K562 (cell line): ENCODE data around the gene FAR1. TPM values are rescaled to one million over a fixed set of nuclear protein-coding genes. Genes with fewer than 3 reads are reported as not detected.

Source experiments
- ATAC-seq: fragments of 200-7000 bp; cut with Tn5 transposase; 3 replicates; pipeline ENCODE4 v1.9.1; 2020; ENCODE audit warnings: moderate library complexity
- BruUV-seq: library from RNA; stranded (reverse); fragments of 400-500 nt; replicated peaks from 2 replicates; lab custom pipeline; 2021; lab: Mats Ljungman, UMichigan
- CTCF ChIA-PET: fragments of 300-600 bp; formaldehyde crosslinking; extraction: SDS; loops from one replicate; lab custom pipeline; 2021; ENCODE audit warnings: low intra/inter-chr PET ratio; lab: Yijun Ruan, JAX
- POLR2A ChIA-PET: fragments of 300-600, 350-650 bp; sonication (Branson Sonifier 250); formaldehyde crosslinking; extraction: SDS; loops from one replicate; lab custom pipeline; 2021; ENCODE audit warnings: antibody characterized with exemption, inconsistent platforms; lab: Yijun Ruan, JAX
- DNase-seq, 4 experiments: peaks; one replicate each; pipeline versions ENCODE4 v3.0.0 to v3.0.0-alpha.2; 2011 to 2018; ENCODE audit warnings: low spot score in 3 of 4, mixed read lengths in 3 of 4; ENCODE audit errors: extremely low read depth in 1 of 4
- FAIRE-seq: peaks from 2 replicates; lab custom pipeline; 2011; peaks lifted over from hg19 to GRCh38; lab: Jason Lieb, UNC
- H2AFZ ChIP-seq: 2 replicates; pipeline ENCODE4 v1.6.0; 2011; ENCODE audit warnings: low read depth, low read length, control low read depth, inconsistent platforms
- H3K27ac ChIP-seq: fragments of 200-600 bp; 3 replicates; pipeline ENCODE4 v1.8.0; 2011; ENCODE audit warnings: low read depth, mild to moderate bottlenecking, control low read depth, inconsistent platforms, low read length, moderate library complexity, mixed read lengths; ENCODE audit errors: extremely low read depth
- H3K27me3 ChIP-seq, 2 experiments: fragments of 300-600 bp in 1 of 2; 2 replicates in 1 of 2; 3 replicates in 1 of 2; pipeline versions ENCODE4 v1.6.0 to v1.8.0; 2011; ENCODE audit warnings: inconsistent platforms in 2 of 2, low read length in 2 of 2, mild to moderate bottlenecking in 1 of 2, mixed read lengths in 1 of 2, moderate library complexity in 1 of 2; ENCODE audit not compliant: control insufficient read depth in 2 of 2, insufficient read depth in 2 of 2
- H3K36me3 ChIP-seq: fragments of 300-600 bp; 3 replicates; pipeline ENCODE4 v1.8.0; 2011; ENCODE audit warnings: mild to moderate bottlenecking, low read length, inconsistent platforms; ENCODE audit not compliant: control insufficient read depth, insufficient read depth
- H3K4me1 ChIP-seq, 2 experiments: fragments of 200-600 bp in 1 of 2; replicated peaks in 1 of 2; 2 replicates in 1 of 2; 3 replicates in 1 of 2; pipeline versions ENCODE4 v1.5.1 to v1.8.0; 2011; ENCODE audit warnings: inconsistent platforms in 2 of 2, low read length in 2 of 2, mild to moderate bottlenecking in 1 of 2, mixed read lengths in 1 of 2, moderate library complexity in 1 of 2; ENCODE audit not compliant: control insufficient read depth in 2 of 2, insufficient read depth in 2 of 2
- H3K4me2 ChIP-seq: 2 replicates; pipeline ENCODE4 v1.6.1; 2011; ENCODE audit warnings: low read length, control low read depth, inconsistent platforms, mixed read lengths; ENCODE audit not compliant: insufficient read depth
- H3K4me3 ChIP-seq: fragments of 200-600 bp; sonication (generic), shearing (Covaris generic); 2 replicates; pipeline ENCODE4 v1.5.1; 2016; ENCODE audit warnings: control low read depth, inconsistent platforms
- H3K79me2 ChIP-seq: fragments of 200-600 bp; 3 replicates; pipeline ENCODE4 v1.8.0; 2011; ENCODE audit warnings: low read length, inconsistent platforms; ENCODE audit not compliant: control insufficient read depth, insufficient read depth
- H3K9ac ChIP-seq, 2 experiments: 2 replicates each; pipeline versions ENCODE4 v1.6.0 to v1.6.1; 2011; ENCODE audit warnings: low read depth in 2 of 2, low read length in 2 of 2, control low read depth in 1 of 2, inconsistent platforms in 1 of 2, mild to moderate bottlenecking in 1 of 2, mixed read lengths in 1 of 2; ENCODE audit not compliant: insufficient read depth in 1 of 2
- H3K9me1 ChIP-seq: one replicate; pipeline ENCODE4 v1.6.0; 2011; ENCODE audit warnings: inconsistent platforms, mild to moderate bottlenecking, low read length, moderate library complexity; ENCODE audit not compliant: control insufficient read depth, insufficient read depth
- H3K9me3 ChIP-seq: replicated peaks from 2 replicates; pipeline ENCODE4 v1.5.1; 2011; ENCODE audit warnings: low read depth, low read length, inconsistent platforms; ENCODE audit not compliant: control insufficient read depth, insufficient read depth
- H4K20me1 ChIP-seq: replicated peaks from 2 replicates; pipeline ENCODE4 v1.6.1; 2011; ENCODE audit warnings: low read length, inconsistent platforms, mixed read lengths; ENCODE audit not compliant: control insufficient read depth, insufficient read depth
- KDM5B ChIP-seq: fragments of 200-600 bp; sonication (generic); IDR thresholded peaks from 2 replicates; pipeline ENCODE4 v1.6.1; 2012; ENCODE audit warnings: low read depth, mild to moderate bottlenecking, moderate library complexity, low read length, control low read depth, inconsistent platforms; ENCODE audit not compliant: insufficient replicate concordance
- TGIF2 ChIP-seq: sonication (generic); formaldehyde crosslinking; IDR thresholded peaks from 2 replicates; pipeline ENCODE4 v1.8.1; 2022; ENCODE audit warnings: mild to moderate bottlenecking, missing genetic modification reagents, moderate library complexity
- XRCC4 ChIP-seq: IDR thresholded peaks from one replicate; pipeline ENCODE4 v1.6.1; 2011; ENCODE audit not compliant: insufficient read depth, insufficient read length; ENCODE audit errors: extremely low read depth
- ZFX ChIP-seq: sonication (generic); formaldehyde crosslinking; IDR thresholded peaks from 2 replicates; pipeline ENCODE4 v1.8.0; 2022; ENCODE audit warnings: mild to moderate bottlenecking, missing genetic modification reagents, moderate library complexity
- WGBS: fragments of 100-300 bp; shearing (Covaris generic); methylation state at CpG from one replicate; pipeline ENCODE4 v1.1.6; 2016; ENCODE audit warnings: low coverage, mixed read lengths; ENCODE audit not compliant: insufficient coverage; ENCODE audit errors: missing lambda C conversion rate; 5-methylcytosine and 5-hydroxymethylcytosine counted together
- in situ Hi-C: fragments of 300-500 bp; cut with MboI; formaldehyde crosslinking; loops from 4 replicates; pipeline ENCODE4 v1.15.0; 2018; ENCODE audit warnings: inconsistent platforms, mixed read lengths
- intact Hi-C: fragments of 100-400 bp; cut with micrococcal nuclease; formaldehyde crosslinking; loops from 2 replicates; pipeline ENCODE4 v1.14.2; 2022
- polyA plus RNA-seq, 8 experiments: library from polyadenylated mRNA; depleted of rRNA in 4 of 8; stranded (reverse) in 5 of 8; unstranded in 3 of 8; fragments of >200 nt; fragmentation: Nextera tagmentation in 2 of 8; fragmentation: Illumina TruSeq in 1 of 8; extraction: Ambion mirVana in 2 of 8; extraction: Trizol in 1 of 8; gene quantifications; 2 replicates each; pipeline versions ENCODE4 v1.2.1 to v1.2.3, GENCODE V29; 2011 to 2014; ENCODE audit warnings: inconsistent platforms in 1 of 8, missing spikeins in 1 of 8
- total RNA-seq, 7 experiments: library from RNA; depleted of rRNA in 6 of 7; stranded (reverse); fragments of >200 nt in 6 of 7; fragmentation: Illumina TruSeq in 2 of 7; extraction: Trizol in 2 of 7; gene quantifications; 2 replicates each; pipeline versions ENCODE4 v1.2.1 to v1.2.3, GENCODE V29; 2011 to 2021; ENCODE audit warnings: low replicate concordance in 1 of 7
- TF ChIP-seq, protein P1 (sequence below), 2 experiments: fragments of 250-450 bp in 1 of 2; fragments of 450-650 bp in 1 of 2; sonication (Bioruptor Pico) in 1 of 2; IDR thresholded peaks; 2 replicates each; pipeline versions ENCODE4 v1.6.1 to v1.8.0; 2016 to 2021; ENCODE audit warnings: mild to moderate bottlenecking in 2 of 2, moderate library complexity in 2 of 2, missing compliant biosample characterization in 1 of 2, missing genetic modification characterization in 1 of 2

Gene FAR1
- total and polyA plus RNA-seq, 9 of the 15 experiments (the other 6 are each of a cell fraction or from before 2014, with no cell fraction given), result 17.7 to 88.2 (median 52.6) TPM

DNA sequence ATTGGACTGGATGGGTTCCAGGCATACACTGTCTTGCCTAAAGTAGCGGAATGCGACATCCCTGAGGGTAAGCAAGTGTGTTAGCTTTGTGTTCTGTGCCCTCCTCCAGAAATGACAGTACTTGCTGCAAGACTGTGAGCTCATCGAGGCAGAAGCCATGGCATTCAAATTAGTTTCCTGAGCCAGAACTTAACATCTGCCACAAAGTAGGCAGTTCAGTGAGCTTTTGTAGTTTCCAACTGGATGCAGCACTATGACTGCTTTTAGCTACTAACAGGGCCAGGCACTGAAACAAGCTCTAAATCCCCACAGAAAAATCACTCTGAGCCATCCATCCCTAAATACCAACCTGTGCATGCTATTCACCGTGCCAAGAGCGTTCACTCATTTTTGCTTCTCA is 1.2 kb upstream of the FAR1 start:
- CTCF ChIA-PET, result no interaction called here
- in situ Hi-C loops, result no loop called here
- no peak overlapping the region for H3K4me2 ChIP-seq
- no TSS peak for BruUV-seq
- WGBS, result 96% methylated on average over 5 of the region's 5 CpGs
- ATAC-seq (no peak), FAIRE-seq (peak; percentile 32), DNase-seq (no peak)
- no peak overlapping the region for H3K4me3 ChIP-seq
- H3K9me3 ChIP-seq, result peaks cover 6% of the 10 kb centered on the region; the same call in 1 of the 2 replicates
- H3K79me2 ChIP-seq, result peaks cover 37% of the 10 kb centered on the region
- POLR2A ChIA-PET, result no interaction called here
- peaks cover 6% of the 10 kb centered on the region; the same call in 1 of the 2 replicates for H4K20me1 ChIP-seq
- no peaks in the 10 kb centered on the region for H3K27me3 ChIP-seq
- peaks cover 11 to 12% of the 10 kb centered on the region in 2 experiments; a peak in 4 of 5 replicates for H3K4me1 ChIP-seq
- no peaks in the 10 kb centered on the region for H3K9me1 ChIP-seq
- H3K9ac ChIP-seq, result no peak overlapping the region
- no peak overlapping the region for H3K27ac ChIP-seq
- no peak overlapping the region for H2AFZ ChIP-seq
- intact Hi-C loops, result loop anchor here (10.0 kb wide), 1 partner anchor 202 kb away; the partner anchor contains the start of gene BTBD10
- TF ChIP-seq, protein P1, sequence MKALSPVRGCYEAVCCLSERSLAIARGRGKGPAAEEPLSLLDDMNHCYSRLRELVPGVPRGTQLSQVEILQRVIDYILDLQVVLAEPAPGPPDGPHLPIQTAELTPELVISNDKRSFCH (CRISPR knock-in tag; IDR thresholded peaks at IDR 0.05), result no peak
- TF ChIP-seq, protein P1 (tag; IDR thresholded peaks at IDR 0.05), result no peak
- no peak for TF ChIP-seq XRCC4
- no peak for TF ChIP-seq ZFX (CRISPR knock-in tag)
- H3K36me3 ChIP-seq, result peaks cover 13% of the 10 kb centered on the region; the same call in 2 of the 3 replicates

DNA sequence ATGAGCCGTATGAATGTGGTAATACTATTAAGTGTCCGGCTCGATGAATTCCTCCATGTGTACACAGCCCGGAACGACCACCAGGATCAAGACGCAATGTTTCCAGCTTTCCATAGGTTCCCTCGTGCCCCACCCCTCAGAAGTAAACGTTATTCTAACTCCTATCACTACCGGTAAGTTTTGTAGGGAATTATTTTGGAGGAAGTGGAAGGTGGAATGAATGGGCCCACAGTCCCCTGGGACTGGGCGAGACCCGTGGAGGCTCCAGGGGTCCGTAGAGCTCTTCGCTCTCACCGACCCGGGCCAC is 720 bp upstream of the FAR1 start:
- no TSS peak for BruUV-seq
- intact Hi-C loops, result loop anchor here (2.0 to 10.0 kb wide), 2 partner anchors 31 to 203 kb away; partner anchors contain the start of gene BTBD10
- Histone ChIP-seq H3K4me3 (peak overlapping the region; percentile 89), H4K20me1 (peaks cover 6% of the 10 kb centered on the region; the same call in 1 of the 2 replicates), H3K4me2 (peak overlapping the region; percentile 93), H3K9me3 (peaks cover 6% of the 10 kb centered on the region; the same call in 1 of the 2 replicates), H3K27me3 (no peaks in the 10 kb centered on the region), H3K79me2 (peaks cover 42% of the 10 kb centered on the region), H3K36me3 (peaks cover 17% of the 10 kb centered on the region; the same call in 2 of the 3 replicates), H3K9ac (peak overlapping the region; percentile 47 to 85; a peak in 3 of 4 replicates), H3K9me1 (no peaks in the 10 kb centered on the region), H2AFZ (peak overlapping the region; percentile 86), H3K27ac (peak overlapping the region; percentile 65), H3K4me1 (peaks cover 14 to 17% of the 10 kb centered on the region in 2 experiments)
- 88% methylated on average over 10 of the region's 15 CpGs for WGBS
- in situ Hi-C loops, result no loop called here
- DNase-seq (no peak), ATAC-seq (no peak), FAIRE-seq (no peak)
- ChIA-PET POLR2A (no interaction called here), CTCF (no interaction called here)
- TF ChIP-seq KDM5B, result no peak
- 0 out of 2 replicates have a peak, but pooled peaks have one; percentile 16 for TF ChIP-seq TGIF2
